ENCODE measurements around the gene KRTAP2-4. TPM values are rescaled to one million over a fixed set of nuclear protein-coding genes. Genes with fewer than 3 reads are reported as not detected.
"Not testable (repeated sequence)": the region's sequence is repeated elsewhere in the genome, so short reads cannot be mapped to it uniquely, and the experiment has no call there.

Gene KRTAP2-4
- total RNA-seq, 1 donor from 2014 or later = not detected

DNA sequence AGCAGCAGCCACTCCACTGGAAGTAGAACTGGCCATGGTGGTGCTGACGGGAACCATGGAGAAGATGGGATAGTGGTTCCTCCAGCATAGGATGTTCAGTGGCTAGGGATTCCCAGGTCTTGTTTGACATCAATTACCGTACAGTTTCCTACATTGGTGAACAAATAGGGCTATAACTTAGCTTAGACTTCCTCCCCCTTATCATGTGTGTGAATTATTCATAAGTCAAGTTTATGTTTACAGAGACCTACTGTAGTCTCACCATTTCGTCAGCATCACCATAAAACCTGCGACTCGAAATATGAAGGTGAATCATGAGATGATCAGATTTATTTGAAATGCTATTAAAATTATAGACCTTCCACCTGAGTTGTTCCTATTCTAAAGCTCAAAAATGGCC, 6.9 kb downstream of the KRTAP2-4 start:
- peaks cover 2% of the 10 kb centered on the region for H3K9me3 Mint-ChIP-seq (ENCODE audit: unreplicated experiment)
- peaks cover 5% of the 10 kb centered on the region for H3K36me3 Mint-ChIP-seq (ENCODE audit: unreplicated experiment)
- TF ChIP-seq, protein P1, sequence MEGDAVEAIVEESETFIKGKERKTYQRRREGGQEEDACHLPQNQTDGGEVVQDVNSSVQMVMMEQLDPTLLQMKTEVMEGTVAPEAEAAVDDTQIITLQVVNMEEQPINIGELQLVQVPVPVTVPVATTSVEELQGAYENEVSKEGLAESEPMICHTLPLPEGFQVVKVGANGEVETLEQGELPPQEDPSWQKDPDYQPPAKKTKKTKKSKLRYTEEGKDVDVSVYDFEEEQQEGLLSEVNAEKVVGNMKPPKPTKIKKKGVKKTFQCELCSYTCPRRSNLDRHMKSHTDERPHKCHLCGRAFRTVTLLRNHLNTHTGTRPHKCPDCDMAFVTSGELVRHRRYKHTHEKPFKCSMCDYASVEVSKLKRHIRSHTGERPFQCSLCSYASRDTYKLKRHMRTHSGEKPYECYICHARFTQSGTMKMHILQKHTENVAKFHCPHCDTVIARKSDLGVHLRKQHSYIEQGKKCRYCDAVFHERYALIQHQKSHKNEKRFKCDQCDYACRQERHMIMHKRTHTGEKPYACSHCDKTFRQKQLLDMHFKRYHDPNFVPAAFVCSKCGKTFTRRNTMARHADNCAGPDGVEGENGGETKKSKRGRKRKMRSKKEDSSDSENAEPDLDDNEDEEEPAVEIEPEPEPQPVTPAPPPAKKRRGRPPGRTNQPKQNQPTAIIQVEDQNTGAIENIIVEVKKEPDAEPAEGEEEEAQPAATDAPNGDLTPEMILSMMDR (IDR thresholded peaks at IDR 0.05; ENCODE audit: partially characterized antibody, unreplicated experiment) = no peak
- DNase-seq = no peak
- no peak overlapping the region for H3K4me3 Mint-ChIP-seq (ENCODE audit: unreplicated experiment)
- H3K27me3 Mint-ChIP-seq (ENCODE audit: unreplicated experiment) = no peaks in the 10 kb centered on the region
- no peaks in the 10 kb centered on the region for H3K4me1 Mint-ChIP-seq (ENCODE audit: low read depth, unreplicated experiment)
- H3K27ac Mint-ChIP-seq (ENCODE audit: unreplicated experiment) = no peak overlapping the region

DNA sequence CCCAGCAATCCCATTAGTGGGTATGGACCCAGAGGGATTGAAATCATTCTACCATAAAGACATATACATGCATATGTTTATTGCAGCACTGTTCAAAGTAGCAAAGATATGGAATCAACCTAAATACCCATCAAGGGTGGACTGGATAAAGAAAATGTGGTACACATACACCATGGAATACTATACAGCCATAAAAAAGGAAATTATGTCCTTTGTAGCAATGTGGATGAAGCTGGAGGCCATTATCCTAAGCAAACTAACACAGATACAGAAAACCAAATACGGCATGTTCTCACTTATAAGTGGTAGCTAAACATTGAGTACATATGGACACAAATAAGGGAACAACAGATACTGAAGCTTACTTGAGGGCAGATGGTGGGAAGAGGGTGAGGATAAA, 8.1 kb downstream of the KRTAP2-4 start:
- no peak for DNase-seq
- Mint-ChIP-seq H3K9me3 (ENCODE audit: unreplicated experiment) (no peaks in the 10 kb centered on the region), H3K4me3 (ENCODE audit: unreplicated experiment) (no peak overlapping the region), H3K27ac (ENCODE audit: unreplicated experiment) (no peak overlapping the region), H3K36me3 (ENCODE audit: unreplicated experiment) (peaks cover 5% of the 10 kb centered on the region), H3K4me1 (ENCODE audit: low read depth, unreplicated experiment) (no peaks in the 10 kb centered on the region), H3K27me3 (ENCODE audit: unreplicated experiment) (no peaks in the 10 kb centered on the region)
- TF ChIP-seq, protein P1 (IDR thresholded peaks at IDR 0.05; ENCODE audit: partially characterized antibody, unreplicated experiment) = no peak

DNA sequence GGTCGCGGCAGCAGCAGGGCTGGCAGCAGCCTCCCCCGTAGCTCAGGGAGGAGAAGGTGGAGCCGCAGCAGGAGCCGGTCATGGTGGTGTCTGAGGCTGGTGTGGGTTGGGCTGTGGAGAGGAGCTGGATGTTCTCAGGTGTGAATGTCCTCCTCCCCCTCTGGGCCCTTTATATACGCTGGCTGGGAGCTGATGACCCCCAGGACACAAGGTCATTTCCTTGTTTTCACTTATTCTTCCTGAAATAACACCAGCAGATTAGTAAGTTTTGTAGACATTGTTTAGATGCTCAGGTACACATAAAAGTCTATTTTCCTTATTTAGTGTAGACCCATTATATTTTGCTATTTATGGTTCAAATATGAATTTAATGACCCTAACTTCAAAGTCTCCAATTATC, 10.5 kb downstream of the KRTAP2-4 start, which contains the start of gene KRTAP2-2:
Gene KRTAP2-2, minus strand, starts transcription at position 101 of the 400 bp plus-strand sequence. Its CDS starts 19 bp downstream, at position 82.
- H3K9me3 Mint-ChIP-seq (ENCODE audit: unreplicated experiment); H3K27ac Mint-ChIP-seq (ENCODE audit: unreplicated experiment); H3K4me3 Mint-ChIP-seq (ENCODE audit: unreplicated experiment); DNase-seq; H3K27me3 Mint-ChIP-seq (ENCODE audit: unreplicated experiment); H3K4me1 Mint-ChIP-seq (ENCODE audit: low read depth, unreplicated experiment); H3K36me3 Mint-ChIP-seq (ENCODE audit: unreplicated experiment): not testable (repeated sequence)

DNA sequence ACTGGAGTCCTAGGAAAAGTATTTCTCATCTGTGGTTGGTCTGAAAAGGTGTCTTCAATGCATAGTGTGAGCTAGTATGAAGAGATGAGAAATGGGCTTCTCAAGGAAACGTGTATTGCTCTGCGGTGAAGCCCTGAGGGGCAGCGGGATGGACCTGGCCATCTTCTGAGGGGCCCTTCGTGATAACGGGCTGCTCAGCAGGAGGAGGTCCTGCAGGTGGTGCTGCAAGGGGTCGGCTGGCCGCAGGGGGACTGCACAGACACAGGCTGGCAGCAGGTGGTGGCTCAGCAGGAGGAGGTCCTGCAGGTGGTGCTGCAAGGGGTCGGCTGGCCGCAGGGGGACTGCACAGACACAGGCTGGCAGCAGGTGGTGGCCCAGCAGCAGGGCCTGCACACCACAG, 11.1 kb downstream of the KRTAP2-4 start:
- not testable (repeated sequence) for H3K27me3 Mint-ChIP-seq (ENCODE audit: unreplicated experiment); H3K9me3 Mint-ChIP-seq (ENCODE audit: unreplicated experiment); DNase-seq; H3K27ac Mint-ChIP-seq (ENCODE audit: unreplicated experiment); H3K4me1 Mint-ChIP-seq (ENCODE audit: low read depth, unreplicated experiment); H3K36me3 Mint-ChIP-seq (ENCODE audit: unreplicated experiment); H3K4me3 Mint-ChIP-seq (ENCODE audit: unreplicated experiment)

DNA sequence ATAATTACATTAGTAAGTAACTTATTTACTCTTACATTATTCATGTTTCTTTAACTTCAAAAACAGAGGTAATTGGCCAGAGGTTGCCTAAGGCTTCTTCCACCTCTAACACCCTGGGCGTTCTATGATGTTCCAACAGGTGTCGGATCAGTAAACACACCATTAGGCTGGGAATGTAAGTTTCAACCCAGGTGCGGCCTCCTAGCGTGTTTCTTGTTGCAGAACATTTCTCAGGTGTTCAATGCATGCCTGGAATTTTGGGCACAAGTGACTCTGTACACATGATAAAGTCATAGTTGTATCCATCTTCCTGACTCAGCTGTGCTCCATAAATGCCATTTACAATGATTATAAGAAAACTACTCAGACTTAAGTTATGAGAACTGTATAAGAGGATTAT, 11.7 kb downstream of the KRTAP2-4 start:
- H3K27me3 Mint-ChIP-seq (ENCODE audit: unreplicated experiment) = peaks cover 2% of the 10 kb centered on the region
- TF ChIP-seq, protein P1 (IDR thresholded peaks at IDR 0.05; ENCODE audit: partially characterized antibody, unreplicated experiment) = no peak
- H3K27ac Mint-ChIP-seq (ENCODE audit: unreplicated experiment) = no peak overlapping the region
- no peak for DNase-seq
- no peaks in the 10 kb centered on the region for H3K4me1 Mint-ChIP-seq (ENCODE audit: low read depth, unreplicated experiment)
- H3K4me3 Mint-ChIP-seq (ENCODE audit: unreplicated experiment) = no peak overlapping the region
- peaks cover 5% of the 10 kb centered on the region for H3K36me3 Mint-ChIP-seq (ENCODE audit: unreplicated experiment)
- H3K9me3 Mint-ChIP-seq (ENCODE audit: unreplicated experiment) = no peaks in the 10 kb centered on the region

DNA sequence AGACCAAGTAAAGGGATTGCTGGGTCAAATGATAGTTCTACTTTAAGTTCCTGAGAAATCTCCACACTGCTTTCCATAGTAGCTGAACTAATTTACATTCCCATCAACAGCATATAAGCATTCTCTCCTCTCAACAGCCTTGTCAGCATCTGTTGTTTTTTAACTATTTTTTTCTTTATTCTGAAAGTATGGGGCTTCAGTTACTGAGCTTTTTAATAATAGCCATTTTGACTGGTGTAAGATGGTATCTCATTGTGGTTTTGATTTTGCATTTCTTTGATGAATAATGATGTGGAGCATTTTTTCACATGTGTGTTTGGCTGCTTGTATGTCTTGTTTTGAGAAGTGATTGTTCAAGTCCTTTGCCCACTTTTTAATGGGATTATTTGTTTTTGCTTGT, 13.1 kb downstream of the KRTAP2-4 start:
- no peak overlapping the region for H3K27ac Mint-ChIP-seq (ENCODE audit: unreplicated experiment)
- H3K36me3 Mint-ChIP-seq (ENCODE audit: unreplicated experiment) = peaks cover 5% of the 10 kb centered on the region
- H3K27me3 Mint-ChIP-seq (ENCODE audit: unreplicated experiment) = peaks cover 2% of the 10 kb centered on the region
- TF ChIP-seq, protein P1 (IDR thresholded peaks at IDR 0.05; ENCODE audit: partially characterized antibody, unreplicated experiment) = no peak
- no peak overlapping the region for H3K4me3 Mint-ChIP-seq (ENCODE audit: unreplicated experiment)
- H3K9me3 Mint-ChIP-seq (ENCODE audit: unreplicated experiment) = no peaks in the 10 kb centered on the region
- no peak for DNase-seq
- no peaks in the 10 kb centered on the region for H3K4me1 Mint-ChIP-seq (ENCODE audit: low read depth, unreplicated experiment)

Measured in glutamatergic neuron (in vitro differentiated cells).